Cardiac ventricle fibroblast (primary cell): ENCODE measurements around the gene METTL27. TPM values are rescaled to one million over a fixed set of nuclear protein-coding genes. Genes with fewer than 3 reads are reported as not detected.

Experiments used
- total RNA-seq: library from RNA; depleted of rRNA; stranded (reverse); fragments of >200 nt; gene quantifications from 2 replicates; pipeline ENCODE4 v1.2.3, GENCODE V29; 2015

Gene METTL27
- total RNA-seq, result 2.0 and 3.0 TPM in 2 replicates

GRCh38 chr7:73842067-73842976, at the start of gene METTL27:
METTL27 (minus strand) TSS chr7:73842516; CDS start chr7:73842140, 376 bp downstream.

GRCh38 chr7:73860859-73861258, 18.5 kb upstream of the METTL27 start, which contains the start of gene TMEM270:
TMEM270 (plus strand) TSS chr7:73861159; CDS start chr7:73861195, 36 bp downstream.

GRCh38 chr7:73830681-73831583, 11.4 kb downstream of the METTL27 start, which contains the start of gene CLDN4:
CLDN4 (plus strand) TSS chr7:73830996; CDS start chr7:73831202, 206 bp downstream.

Other genes with a start within 250 kb of the METTL27 start
- gene MLXIPL, start 218.0 kb downstream of the METTL27 start, total RNA-seq, result 0.54 TPM in 1 of 2 replicates, not detected in the other
- 2.7 and 3.1 TPM in 2 replicates for gene VPS37D, start 174.7 kb downstream of the METTL27 start, total RNA-seq
- 6.1 and 9.0 TPM in 2 replicates for gene DNAJC30, start 159.1 kb downstream of the METTL27 start, total RNA-seq
- 43.6 and 49.3 TPM in 2 replicates for gene BUD23, start 158.9 kb downstream of the METTL27 start, total RNA-seq
- gene STX1A, start 122.8 kb downstream of the METTL27 start, total RNA-seq, result 4.4 and 11.1 TPM in 2 replicates
- gene ABHD11, start 103.7 kb downstream of the METTL27 start, total RNA-seq, result 4.8 and 11.0 TPM in 2 replicates
- not detected in 2 replicates for gene CLDN3, start 72.2 kb downstream of the METTL27 start, total RNA-seq
- gene CLDN4, start 11.5 kb downstream of the METTL27 start, total RNA-seq, result not detected in 2 replicates
- gene TMEM270, start 18.6 kb upstream of the METTL27 start, total RNA-seq, result not detected in 2 replicates
- 17.1 and 20.8 TPM in 2 replicates for gene ELN, start 185.7 kb upstream of the METTL27 start, total RNA-seq
- gene LIMK1, start 241.3 kb upstream of the METTL27 start, total RNA-seq, result 19.5 and 21.5 TPM in 2 replicates